Loucy (cell line): Measurements from ENCODE around the gene TASP1.

ENCODE experiments used
- CTCF ChIP-seq: fragments of 200-600 bp; sonication (generic); conservative IDR thresholded peaks from 2 replicates; pipeline ENCODE4 v1.5.1; 2014; ENCODE audit warnings: mild to moderate bottlenecking, antibody characterized with exemption, low read length
- EZH2phosphoT487 ChIP-seq: fragments of 200-600 bp; IDR thresholded peaks from 2 replicates; pipeline ENCODE4 v1.6.1; 2018; ENCODE audit warnings: antibody characterized with exemption, mild to moderate bottlenecking, moderate library complexity, borderline replicate concordance

DNA sequence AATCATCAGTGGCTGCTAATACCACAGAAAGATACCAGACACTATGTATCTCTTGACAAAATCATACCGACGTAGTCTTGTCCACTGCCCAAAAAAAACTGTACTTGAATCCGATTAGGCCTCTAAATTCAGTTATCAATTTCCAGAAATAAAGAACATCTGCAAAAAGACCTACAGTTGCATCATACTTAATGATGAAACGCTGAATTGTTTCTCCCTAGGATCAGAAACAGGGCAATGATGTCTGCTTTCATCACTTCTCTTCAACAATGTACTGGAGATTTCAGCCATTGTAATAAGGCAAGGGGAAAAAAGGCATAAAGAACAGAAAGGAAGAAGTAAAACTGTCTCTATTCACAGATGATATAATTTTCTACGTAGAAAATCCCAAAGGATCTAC is 152.0 kb downstream of the TASP1 start:
- TF ChIP-seq CTCF = no peak
- no peak for TF ChIP-seq EZH2phosphoT487
